ENCODE results near the gene LDHD.
"Not testable (repeated sequence)": the region's sequence is repeated elsewhere in the genome, so short reads cannot be mapped to it uniquely, and the experiment has no call there.

Gene LDHD

GRCh38 chr16:75099075-75099667, 17.4 kb downstream of the LDHD start:
- DNase-seq, result no peak

GRCh38 chr16:75097941-75098901, 18.4 kb downstream of the LDHD start:
- DNase-seq, result peak; percentile 66

- no peak for DNase-seq
Observed at GRCh38 chr16:75097191-75097761, 19.3 kb downstream of the LDHD start.

GRCh38 chr16:75096656-75097055, 19.9 kb downstream of the LDHD start:
- DNase-seq, result no peak

GRCh38 chr16:75095204-75095621, 21.4 kb downstream of the LDHD start:
- DNase-seq, result no peak

GRCh38 chr16:75093598-75094540, 22.7 kb downstream of the LDHD start:
- DNase-seq, result no peak

- DNase-seq, result no peak
Observed at GRCh38 chr16:75092777-75093176, 23.8 kb downstream of the LDHD start.

GRCh38 chr16:75091619-75092018, 25.0 kb downstream of the LDHD start:
- DNase-seq, result not testable (repeated sequence)

- DNase-seq, result not testable (repeated sequence)
Observed at GRCh38 chr16:75090899-75091298, 25.7 kb downstream of the LDHD start.

GRCh38 chr16:75089486-75090202, 26.9 kb downstream of the LDHD start:
- DNase-seq, result no peak

- no peak for DNase-seq
Observed at GRCh38 chr16:75088934-75089333, 27.6 kb downstream of the LDHD start.

- DNase-seq, result no peak
Observed at GRCh38 chr16:75088216-75088615, 28.4 kb downstream of the LDHD start.

GRCh38 chr16:75087375-75087979, 29.1 kb downstream of the LDHD start:
- no peak for DNase-seq

- no peak for DNase-seq
Observed at GRCh38 chr16:75086688-75087374, 29.7 kb downstream of the LDHD start.

- no peak for DNase-seq
Observed at GRCh38 chr16:75086281-75086680, 30.3 kb downstream of the LDHD start.

GRCh38 chr16:75085556-75085955, 31.0 kb downstream of the LDHD start:
- DNase-seq, result no peak

- DNase-seq, result no peak
Observed at GRCh38 chr16:75083813-75084212, 32.8 kb downstream of the LDHD start.

GRCh38 chr16:75081179-75081859, 35.3 kb downstream of the LDHD start:
- DNase-seq, result no peak

- no peak for DNase-seq
Observed at GRCh38 chr16:75080205-75081029, 36.2 kb downstream of the LDHD start.

Data from activated effector memory CD4-positive, alpha-beta T cell treated with Interleukin-2 at 50 U/mL for 16 hours (primary cell).